Hematopoietic multipotent progenitor cell treated with erythropoietin and hydrocortisone succinate and interleukin-3 and kit ligand, for 8 days (in vitro differentiated cells): Measurements from ENCODE around the gene SP1.
"Not testable (repeated sequence)": the region's sequence is repeated elsewhere in the genome, so short reads cannot be mapped to it uniquely, and the experiment has no call there.

Experiments
- DNase-seq: peaks from one replicate; pipeline ENCODE4 v3.0.0-alpha.2; 2015

The SP1 gene

DNA sequence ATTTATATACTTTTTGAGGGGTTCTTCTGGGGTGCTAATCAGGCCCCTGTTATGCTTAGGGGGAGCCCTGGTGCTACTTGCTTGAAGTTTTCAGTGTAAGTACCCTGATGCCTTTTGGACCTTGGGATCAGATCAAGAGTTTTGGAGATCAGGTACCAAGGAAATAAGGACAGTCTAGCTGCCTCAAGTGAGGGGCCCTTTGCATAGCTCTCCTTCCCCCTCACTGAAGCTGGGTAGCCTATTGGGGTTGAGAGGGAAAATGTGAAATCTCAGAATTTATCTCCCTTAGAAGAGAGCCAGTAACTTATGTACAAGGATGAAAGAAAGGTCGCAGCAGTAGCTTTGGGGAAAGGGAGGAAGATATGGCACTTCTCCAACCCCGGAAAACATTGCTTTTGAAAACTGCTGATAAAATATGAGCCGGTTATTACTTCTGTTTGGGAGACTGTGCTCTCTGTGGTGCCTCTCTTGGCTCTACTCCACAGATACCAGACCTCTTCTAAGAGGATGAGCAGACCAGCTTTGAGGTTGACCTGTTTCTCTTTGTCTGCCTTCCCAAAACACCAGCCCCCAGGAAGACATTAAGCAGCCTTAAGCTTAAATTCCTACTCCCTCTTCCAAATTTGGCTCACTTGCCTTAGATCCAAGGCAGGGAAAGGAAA, 34.9 kb downstream of the SP1 start:
- peak; percentile 32 for DNase-seq

DNA sequence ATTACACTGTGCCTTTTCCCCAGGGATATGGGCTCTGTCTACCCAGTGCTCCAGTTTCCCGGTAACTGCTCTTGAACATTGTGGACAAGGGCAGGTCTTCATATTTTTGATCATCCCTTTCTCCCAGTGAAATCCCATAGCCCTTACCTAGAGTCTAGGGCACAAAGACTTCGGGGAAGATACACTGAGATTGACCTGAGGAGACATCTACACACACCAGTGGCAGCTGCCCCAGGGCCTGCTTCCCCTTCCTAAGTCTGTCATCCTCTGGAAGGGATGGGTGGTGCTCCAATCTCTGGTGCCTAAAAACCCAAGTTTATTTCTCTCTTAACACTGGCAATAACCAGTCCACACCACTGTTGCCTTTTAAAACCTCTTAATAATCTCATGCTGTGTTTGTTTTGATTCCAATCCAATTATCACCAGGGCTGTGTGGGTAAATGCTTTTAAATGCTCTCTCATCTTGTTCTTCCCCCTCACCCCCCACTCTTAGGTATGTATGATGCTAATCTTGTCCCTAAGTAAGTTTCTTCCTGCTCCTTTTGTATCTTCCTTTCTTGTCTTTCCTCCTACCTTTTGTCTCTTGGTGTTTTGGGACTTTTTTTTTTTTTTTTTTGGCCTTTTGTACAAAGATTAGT, 35.9 kb downstream of the SP1 start:
- not testable (repeated sequence) for DNase-seq

DNA sequence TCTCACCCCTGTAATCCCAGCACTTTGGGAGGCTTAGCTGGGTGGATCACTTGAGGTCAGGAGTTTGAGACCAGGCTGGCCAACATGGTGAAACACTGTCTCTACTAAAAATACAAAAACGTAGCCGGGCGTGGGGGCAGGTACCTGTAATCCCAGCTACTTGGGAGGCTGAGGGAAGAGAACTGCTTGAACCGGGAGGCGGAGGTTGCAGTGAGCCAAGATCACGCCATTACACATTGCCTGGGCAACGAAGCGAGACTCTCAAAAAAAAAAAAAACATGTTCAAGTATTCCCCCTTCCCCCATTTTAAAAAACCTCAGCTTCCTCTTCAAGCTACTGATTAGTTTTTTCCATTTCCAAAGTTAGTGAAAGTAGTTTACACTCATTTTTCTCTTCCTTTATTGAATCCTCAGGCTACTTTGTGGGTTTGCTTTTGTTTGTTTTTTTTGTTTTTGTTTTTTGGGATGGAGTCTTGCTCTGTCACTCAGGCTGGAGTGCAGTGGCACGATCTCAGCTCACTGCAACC, 37.4 kb downstream of the SP1 start:
- not testable (repeated sequence) for DNase-seq

DNA sequence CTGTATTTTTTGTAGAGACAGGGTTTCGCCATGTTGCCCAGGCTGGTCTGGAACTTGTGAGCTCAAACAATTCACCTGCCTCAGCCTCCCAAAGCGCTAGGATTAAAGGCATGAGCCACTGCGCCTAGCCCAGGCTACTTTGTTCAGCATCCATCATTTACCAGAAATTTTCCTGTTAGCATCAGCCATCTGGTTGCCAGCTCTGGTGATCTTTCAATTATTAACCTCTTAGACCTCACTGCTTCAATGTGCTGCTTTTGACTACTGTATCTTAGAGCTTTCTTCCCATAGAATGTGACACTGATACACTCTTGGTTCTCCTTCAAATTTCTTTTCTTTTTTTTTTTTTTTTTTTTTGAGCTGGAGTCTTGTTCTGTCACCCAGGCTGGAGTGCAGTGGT, 38.2 kb downstream of the SP1 start:
- no peak for DNase-seq

DNA sequence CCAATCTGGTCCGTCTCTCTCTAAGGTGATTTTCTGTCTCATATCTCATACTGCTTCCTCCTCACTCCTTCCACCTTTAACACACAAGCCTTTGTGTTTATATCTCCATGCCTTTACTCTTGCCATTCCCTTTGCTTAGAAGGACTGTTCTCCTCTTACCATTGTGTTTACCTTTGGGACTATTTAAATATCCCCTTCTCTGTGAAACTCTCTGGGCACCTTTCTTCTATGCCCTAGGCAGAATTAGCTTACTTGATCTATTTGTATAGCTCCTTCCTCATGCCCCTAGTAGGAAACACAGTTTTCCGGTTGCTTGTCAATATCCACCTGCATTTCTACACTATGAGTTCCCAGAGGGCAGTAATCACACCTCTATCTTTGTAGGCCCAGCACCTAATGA, 39.8 kb downstream of the SP1 start:
- no peak for DNase-seq

DNA sequence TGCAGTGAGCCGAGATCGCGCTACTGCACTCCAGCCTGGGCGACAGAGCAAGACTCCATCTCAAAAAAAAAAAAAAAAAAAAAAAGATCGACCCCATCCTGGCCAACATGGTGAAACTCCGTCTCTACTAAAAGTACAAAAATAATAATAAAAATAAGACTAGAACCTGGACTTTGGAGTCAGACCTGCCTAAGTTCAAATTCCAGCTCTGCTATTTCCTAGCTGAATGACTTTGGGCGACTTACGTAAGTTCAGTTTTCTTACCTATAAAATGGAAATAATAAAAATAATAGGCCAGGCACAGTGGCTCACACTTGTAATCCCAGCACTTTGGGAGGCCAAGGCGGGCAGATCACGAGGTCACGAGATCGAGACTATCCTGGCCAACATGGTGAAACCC, 42.3 kb downstream of the SP1 start:
- DNase-seq: not testable (repeated sequence)

DNA sequence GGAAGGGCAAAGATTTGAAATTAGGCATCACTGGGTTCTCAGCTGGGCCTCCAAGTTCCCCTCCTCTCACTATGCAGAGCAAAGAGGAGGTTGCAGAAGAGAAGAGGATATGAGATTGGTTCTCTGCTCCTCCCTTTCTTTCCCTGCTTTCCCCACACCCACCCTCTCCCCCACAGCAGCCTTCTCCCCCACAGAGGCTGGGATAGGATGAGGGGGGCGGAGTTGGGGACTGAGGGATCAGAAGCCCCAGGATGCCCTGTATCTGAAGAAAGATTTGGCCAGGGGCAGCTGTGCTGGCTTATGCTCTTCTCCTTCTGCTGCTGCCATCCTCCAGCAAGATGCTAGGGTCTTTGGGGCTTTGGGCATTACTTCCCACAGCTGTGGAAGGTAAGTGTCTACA, 43.6 kb downstream of the SP1 start, which contains the start of gene AMHR2:
Gene AMHR2, plus strand, starts transcription at position 259 of the 400 bp plus-strand sequence. Its CDS starts 80 bp downstream, at position 339.
- DNase-seq: no peak

DNA sequence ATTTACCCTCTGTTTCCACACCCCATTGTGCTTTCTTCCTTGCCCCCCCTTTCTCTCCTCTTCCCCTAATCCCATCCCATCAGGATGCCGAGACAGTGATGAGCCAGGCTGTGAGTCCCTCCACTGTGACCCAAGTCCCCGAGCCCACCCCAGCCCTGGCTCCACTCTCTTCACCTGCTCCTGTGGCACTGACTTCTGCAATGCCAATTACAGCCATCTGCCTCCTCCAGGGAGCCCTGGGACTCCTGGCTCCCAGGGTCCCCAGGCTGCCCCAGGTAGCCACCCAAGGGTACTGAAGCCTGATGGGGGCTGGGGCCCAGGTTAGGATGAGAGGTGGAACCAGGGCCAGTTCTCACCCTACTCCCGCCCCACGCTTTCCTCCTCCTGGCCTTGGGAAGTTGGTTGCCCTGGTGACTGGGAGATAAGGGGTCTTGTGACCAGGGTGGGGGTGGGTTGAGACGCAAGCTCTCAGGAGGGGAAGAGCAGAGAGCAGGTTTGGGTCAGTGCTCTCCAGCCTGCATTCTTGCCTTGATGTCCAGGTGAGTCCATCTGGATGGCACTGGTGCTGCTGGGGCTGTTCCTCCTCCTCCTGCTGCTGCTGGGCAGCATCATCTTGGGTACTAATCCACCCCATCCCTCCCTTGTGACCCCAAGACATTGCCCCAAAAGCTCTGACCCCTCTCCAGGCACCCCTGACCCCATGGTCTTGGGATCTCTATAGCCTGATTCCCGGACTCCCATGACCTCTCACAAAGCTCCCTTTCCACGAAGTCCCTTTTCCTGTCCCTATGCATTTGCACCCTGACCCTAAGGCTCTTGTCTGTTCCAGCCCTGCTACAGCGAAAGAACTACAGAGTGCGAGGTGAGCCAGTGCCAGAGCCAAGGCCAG, 44.9 kb downstream of the SP1 start:
- peak; percentile 83 for DNase-seq

DNA sequence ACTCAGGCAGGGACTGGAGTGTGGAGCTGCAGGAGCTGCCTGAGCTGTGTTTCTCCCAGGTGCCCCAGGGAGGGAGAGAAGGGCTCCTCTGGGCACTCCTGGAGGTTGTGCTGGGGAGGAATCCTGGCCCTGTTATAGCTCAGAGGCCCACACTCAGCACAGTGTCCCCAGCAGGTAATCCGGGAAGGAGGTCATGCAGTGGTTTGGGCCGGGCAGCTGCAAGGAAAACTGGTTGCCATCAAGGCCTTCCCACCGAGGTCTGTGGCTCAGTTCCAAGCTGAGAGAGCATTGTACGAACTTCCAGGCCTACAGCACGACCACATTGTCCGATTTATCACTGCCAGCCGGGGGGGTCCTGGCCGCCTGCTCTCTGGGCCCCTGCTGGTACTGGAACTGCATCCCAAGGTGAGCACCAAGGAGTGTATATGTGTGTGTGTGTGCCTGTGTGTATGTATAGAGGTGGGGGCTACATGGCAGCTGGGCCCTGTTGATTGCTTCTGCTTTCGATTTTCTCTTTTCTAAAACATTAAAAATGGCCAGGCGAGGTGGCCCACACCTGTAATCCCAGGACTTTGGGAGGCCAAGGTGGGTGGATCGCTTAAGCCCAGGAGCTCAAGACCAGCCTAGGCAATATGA, 45.7 kb downstream of the SP1 start:
- no peak for DNase-seq

DNA sequence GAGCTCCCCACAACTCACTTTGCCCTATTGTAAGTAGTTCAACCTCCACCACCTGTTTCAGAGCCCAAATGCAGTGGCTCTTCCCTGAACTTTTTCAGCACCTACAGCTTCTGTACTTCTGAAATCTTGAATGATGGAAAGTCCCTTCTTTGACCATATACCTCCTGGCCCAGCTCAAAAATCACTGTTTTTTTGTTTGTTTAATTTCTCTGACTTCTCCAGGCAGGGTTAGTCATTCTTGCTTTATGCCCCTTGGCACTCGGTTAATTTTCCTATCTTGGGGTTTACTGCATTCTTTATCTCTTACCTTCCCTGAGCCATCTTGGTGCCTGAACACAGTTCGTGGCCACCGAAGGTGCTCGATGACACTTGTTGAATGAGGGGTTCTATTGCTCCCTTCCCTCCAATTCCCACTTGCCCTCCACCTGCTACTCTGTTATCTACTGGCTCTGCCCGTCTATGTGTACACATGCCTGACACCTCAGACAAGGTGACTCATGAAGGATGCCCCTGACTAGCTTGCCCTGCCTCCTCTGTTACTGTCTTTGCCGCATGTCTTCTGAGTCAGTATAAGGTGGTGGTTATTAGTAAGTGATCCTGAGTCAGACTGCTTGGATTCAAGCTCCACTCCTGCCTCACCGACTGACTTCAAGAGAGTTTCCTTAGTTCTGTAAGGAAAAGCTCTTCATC, 48.1 kb downstream of the SP1 start:
- no peak for DNase-seq

DNA sequence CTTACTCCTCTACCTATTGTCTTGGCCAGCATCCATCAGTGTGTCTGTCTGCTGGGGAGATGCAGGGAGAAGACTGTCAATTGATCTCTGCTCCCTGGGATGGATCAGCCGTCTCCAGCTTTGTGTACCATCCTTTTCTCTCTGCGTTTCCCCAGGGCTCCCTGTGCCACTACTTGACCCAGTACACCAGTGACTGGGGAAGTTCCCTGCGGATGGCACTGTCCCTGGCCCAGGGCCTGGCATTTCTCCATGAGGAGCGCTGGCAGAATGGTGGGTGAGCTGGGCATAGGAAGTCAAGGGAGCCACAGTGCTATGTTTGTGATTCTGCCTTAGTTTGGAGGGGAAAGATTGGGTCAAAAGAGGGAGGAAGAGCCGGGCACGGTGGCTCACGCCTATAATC, 48.8 kb downstream of the SP1 start:
- no peak for DNase-seq

DNA sequence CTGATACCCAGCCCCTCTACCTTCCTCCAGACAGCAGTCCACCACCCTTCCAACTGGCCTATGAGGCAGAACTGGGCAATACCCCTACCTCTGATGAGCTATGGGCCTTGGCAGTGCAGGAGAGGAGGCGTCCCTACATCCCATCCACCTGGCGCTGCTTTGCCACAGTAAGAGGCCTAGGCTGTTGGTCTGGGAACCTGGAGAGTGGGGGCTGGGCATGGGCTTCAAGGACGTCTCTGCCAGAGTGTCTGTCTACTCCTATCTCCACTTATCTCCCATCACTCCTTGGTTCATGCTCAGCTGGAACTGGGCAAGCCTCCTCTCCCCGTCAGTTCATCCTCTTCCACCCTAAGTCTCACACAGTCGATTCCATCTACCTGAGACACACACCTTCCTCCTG, 50.1 kb downstream of the SP1 start:
- no peak for DNase-seq

DNA sequence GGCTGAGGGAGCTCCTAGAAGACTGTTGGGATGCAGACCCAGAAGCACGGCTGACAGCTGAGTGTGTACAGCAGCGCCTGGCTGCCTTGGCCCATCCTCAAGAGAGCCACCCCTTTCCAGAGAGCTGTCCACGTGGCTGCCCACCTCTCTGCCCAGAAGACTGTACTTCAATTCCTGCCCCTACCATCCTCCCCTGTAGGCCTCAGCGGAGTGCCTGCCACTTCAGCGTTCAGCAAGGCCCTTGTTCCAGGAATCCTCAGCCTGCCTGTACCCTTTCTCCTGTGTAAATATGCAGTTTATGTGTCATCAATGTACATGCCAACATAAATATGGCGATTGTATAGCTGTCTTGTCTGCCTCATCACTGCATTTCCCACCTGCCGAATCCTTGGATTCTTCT, 51.2 kb downstream of the SP1 start:
- no peak for DNase-seq

DNA sequence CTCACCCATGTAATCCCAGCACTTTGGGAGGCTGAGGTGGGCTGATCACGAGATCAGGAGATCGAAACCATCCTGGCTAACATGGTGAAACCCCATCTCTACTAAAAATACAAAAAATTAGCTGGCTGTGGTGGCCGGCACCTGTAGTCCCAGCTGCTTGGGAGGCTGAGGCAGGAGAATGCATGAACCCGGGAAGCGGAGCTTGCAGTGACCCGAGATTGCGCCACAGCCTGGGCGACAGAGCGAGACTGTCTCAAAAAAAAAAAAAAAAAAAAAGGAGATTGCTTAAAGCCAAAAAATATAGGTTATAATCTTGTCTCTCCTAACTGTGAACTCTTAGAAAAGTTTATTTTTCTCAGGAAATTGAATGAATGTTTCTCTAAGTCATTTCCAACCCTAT, 55.4 kb downstream of the SP1 start:
- not testable (repeated sequence) for DNase-seq

DNA sequence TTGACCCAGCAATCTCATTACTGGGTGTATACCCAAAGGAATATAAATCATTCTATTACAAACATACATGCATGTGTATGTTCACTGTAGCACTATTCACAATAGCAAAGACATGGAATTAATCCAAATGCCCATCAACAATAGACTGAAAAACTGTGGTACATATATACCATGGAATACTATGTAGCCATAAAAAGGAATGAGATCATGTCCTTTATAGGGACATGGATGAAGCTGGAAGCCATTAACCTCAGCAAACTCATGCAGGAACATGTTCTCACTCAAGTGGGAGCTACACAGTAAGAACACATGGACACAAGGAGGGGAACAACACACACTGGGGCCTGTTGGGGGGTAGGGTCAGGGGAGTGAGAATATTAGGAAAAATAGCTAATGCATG, 59.6 kb downstream of the SP1 start:
- not testable (repeated sequence) for DNase-seq

DNA sequence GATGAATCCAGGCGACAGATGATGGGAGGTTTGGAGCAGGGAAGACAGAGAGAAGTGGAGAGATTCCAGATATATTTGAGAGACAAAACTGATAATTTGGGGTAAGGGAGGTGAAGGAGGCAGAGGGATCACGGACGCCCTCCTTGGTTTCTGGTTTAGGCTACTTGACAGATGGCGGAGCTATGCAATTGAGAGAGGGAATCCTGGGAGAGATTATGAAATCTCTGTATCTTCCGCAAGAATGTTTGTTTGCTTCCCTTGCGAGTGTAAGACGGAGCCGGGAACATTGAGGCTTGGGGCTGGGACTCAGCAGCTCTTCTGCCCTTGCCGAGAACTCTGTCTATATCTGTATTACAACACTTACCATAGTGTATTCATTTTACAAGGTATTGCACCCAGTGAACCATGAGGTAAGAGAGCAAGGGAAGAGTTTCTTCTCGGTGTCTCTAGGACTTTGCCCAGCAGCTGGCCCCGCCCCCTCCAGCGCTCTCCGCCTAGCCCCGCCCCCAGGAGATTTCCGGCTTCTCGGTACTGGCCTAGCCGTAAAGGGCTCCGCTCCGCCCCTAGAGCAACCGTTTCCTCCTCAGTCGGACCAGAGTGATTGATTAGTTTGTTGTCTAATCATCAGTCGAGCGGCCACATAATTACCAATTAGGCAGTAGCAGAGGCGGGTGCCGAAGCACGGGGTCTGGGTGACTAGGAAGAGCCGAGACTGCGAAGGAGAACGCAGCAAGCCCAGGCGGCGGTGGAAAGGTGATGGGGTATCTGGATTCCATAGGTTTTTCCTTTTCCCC, 61.3 kb downstream of the SP1 start, which contains the start of gene PRR13:
Gene PRR13, plus strand, starts transcription at position 695 of the 794 bp plus-strand sequence. CDS start 981 bp downstream, outside the sequence.
- peak; percentile 100 for DNase-seq

DNA sequence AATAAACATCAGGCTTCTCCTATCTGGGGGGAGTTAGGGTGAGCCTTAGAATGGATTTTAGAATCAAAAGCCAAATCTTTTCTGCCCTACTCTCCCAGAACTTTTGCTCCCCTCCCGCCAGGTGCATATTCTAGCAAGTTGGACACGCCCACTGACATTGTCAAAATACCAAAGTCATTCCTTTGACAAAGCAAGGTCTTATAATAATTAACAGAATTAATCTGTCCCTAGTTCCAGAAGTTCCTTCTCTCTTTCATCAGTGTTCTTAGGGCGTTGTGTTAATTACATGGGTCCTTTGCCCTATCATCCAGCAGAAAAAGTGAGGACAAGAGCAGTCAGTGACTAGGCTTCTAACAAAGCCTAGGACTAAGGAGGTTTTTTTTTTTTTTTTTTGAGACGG, 64.0 kb downstream of the SP1 start:
- DNase-seq: no peak

DNA sequence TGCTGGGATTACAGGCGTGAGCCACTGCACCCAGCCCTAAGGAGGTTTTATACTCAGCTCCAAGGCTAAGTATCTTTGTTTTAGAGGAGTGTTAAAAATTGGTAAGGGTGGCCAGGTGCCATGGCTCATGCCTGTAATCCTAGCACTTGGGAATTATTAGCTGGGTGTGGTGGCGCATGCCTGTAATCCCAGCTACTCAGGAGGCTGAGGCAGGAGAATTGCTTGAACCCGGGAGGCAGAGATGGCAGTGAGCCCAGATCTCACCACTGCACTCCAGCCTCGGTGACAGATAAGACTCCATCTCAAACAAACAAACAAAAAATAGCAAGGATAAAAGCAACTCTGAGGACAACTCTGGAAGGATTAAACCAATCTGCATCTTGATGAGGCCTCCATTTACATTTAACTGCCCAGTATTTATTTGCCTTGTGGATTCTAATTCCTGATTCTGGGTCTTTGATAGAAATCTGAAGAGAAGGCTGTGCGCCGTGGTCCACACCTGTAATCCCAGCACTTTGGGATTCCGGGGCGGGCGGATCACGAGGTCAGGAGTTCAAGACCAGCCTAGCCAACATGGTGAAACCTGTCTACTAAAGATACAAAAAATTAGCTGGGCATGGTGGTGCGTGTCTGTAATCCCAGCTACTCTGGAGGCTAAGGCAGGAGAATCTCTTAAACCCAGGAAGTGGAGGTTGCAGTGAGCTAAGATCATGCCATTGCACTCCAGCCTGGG, 64.8 kb downstream of the SP1 start:
- DNase-seq: not testable (repeated sequence)

DNA sequence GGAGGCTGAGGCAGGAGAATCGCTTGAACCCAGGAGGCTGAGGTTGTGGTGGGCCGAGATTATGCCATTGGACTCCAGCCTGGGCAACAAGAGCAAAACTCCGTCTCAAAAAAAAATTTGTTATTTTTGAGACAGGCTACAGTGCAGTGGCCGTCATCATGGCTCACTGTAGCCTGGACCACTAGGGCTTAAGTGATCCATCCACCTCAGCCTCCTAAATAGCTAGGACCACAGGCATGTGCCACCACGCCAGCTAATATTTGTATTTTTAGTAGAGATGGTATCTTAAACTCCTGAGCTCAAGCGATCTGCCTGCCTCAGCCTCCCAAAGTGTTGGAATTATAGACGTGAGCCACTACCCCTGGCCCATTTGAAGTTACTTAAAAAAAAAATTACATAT, 71.0 kb downstream of the SP1 start:
- DNase-seq: no peak

DNA sequence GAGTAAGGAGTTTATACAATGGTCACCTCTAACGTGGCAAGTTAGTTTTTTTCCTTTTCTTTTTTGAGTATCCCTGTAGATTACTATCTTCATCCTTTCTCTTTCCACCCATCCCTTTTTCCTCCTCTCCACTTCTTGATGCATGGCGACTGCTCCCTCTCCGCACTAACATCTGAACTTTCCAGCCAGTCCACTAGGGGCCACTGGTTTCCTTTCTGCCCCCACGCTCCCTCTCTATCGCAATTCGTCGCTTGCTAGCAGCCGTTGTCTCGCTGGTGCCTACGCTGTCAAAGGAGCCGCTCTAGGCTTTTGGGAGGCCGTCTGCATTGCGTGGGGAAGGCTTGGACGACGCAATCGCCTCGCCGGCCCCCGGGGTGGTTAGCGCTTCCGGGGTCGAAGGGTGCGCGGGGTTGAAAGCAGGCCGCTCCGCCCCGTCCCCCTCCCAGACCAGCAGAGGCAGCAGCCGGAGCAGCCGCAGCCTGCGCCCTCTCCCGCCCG, 71.7 kb downstream of the SP1 start, which contains the start of gene PCBP2:
Gene PCBP2, plus strand, starts transcription at position 442 of the 498 bp plus-strand sequence. CDS start 2,699 bp downstream, outside the sequence.
- peak; percentile 99 for DNase-seq
